Astrocyte (in vitro differentiated cells and primary cell): ENCODE results near the gene ZIC1.

Source experiments
- CTCF ChIP-seq: IDR thresholded peaks from 2 replicates; pipeline ENCODE4 v1.5.1; 2011; ENCODE audit warnings: low read depth, mild to moderate bottlenecking, inconsistent platforms, low read length, moderate library complexity; ENCODE audit not compliant: insufficient read depth
- EZH2 ChIP-seq: IDR thresholded peaks from 2 replicates; pipeline ENCODE4 v1.6.1; 2012; ENCODE audit warnings: mild to moderate bottlenecking, low read length, inconsistent platforms; ENCODE audit not compliant: insufficient read depth

DNA sequence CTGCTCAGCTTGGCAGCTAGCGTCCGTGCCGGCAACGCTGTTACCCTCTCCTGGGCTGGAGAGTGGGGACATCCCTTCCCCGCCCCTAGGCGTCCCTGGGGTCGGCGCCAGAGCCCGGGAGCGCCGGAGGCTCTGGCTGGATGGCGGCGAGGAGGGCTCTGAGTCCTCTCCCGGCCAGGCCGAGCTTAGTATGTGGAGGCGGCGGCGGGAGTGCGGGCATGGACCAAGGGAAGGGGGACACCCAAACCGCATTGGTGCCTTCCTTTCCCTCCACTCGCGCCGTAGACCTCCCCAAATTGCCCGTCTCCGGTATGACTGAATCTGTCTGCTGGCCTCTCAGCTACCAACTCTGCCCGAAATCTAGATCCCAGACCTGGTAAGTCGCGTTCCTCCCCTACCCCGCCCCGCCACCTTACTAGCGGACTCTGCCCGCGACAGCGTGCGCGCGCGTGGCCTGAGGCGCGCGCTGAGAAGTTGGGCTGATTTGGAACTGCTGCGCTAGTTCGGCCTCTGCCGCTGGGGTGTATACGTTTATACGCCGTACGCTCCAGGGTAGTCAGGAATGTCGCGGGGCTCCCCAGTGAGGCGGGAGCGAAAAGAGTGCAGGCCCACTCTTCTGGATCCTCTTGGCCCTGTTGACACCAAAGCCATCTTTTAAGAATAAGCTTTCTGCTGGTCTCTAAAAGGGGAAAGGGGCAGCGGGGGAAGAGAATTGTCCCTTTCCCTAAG, 12.2 kb downstream of the ZIC1 start:
- TF ChIP-seq CTCF (no peak), EZH2 (peak; percentile 79)
